Gastrocnemius medialis (tissue), 4 donors: ENCODE data around the gene CEP72.
"Not testable (repeated sequence)": the region's sequence is repeated elsewhere in the genome, so short reads cannot be mapped to it uniquely, and the experiment has no call there.

Source experiments
- POLR2A ChIP-seq, 2 donors: fragments of 450-650 bp; IDR thresholded peaks; one replicate each; pipeline ENCODE4 v1.6.1; 2017; ENCODE audit warnings: antibody characterized with exemption in 2 of 2, mild to moderate bottlenecking in 2 of 2, moderate library complexity in 2 of 2
- TF ChIP-seq, protein P1 (sequence below), 5 experiments: fragments of 450-650 bp in 3 of 5; fragments of 200-600 bp in 2 of 5; sonication (generic) in 2 of 5; IDR thresholded peaks in 4 of 5; conservative IDR thresholded peaks in 1 of 5; 1 replicate in 4 of 5; 2 replicates in 1 of 5; pipeline ENCODE4 v1.5.1; 2016 to 2019; ENCODE audit warnings: antibody characterized with exemption in 5 of 5, mild to moderate bottlenecking in 3 of 5, moderate library complexity in 3 of 5

GRCh38 chr5:696191-696590 is 84.1 kb downstream of the CEP72 start:
- not testable (repeated sequence) for TF ChIP-seq POLR2A (IDR thresholded peaks at IDR 0.05)
- TF ChIP-seq, protein P1, sequence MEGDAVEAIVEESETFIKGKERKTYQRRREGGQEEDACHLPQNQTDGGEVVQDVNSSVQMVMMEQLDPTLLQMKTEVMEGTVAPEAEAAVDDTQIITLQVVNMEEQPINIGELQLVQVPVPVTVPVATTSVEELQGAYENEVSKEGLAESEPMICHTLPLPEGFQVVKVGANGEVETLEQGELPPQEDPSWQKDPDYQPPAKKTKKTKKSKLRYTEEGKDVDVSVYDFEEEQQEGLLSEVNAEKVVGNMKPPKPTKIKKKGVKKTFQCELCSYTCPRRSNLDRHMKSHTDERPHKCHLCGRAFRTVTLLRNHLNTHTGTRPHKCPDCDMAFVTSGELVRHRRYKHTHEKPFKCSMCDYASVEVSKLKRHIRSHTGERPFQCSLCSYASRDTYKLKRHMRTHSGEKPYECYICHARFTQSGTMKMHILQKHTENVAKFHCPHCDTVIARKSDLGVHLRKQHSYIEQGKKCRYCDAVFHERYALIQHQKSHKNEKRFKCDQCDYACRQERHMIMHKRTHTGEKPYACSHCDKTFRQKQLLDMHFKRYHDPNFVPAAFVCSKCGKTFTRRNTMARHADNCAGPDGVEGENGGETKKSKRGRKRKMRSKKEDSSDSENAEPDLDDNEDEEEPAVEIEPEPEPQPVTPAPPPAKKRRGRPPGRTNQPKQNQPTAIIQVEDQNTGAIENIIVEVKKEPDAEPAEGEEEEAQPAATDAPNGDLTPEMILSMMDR (IDR thresholded peaks at IDR 0.05 in 4 of 5, conservative IDR thresholded peaks at IDR 0.05 in 1 of 5) = not testable (repeated sequence)
